HepG2 (cell line): Measurements from ENCODE around the gene SETD1A. TPM values are rescaled to one million over a fixed set of nuclear protein-coding genes. Genes with fewer than 3 reads are reported as not detected.
A peak's percentile ranks its signal among the peaks of the same experiment; 100 is the strongest.

Experiments
- ATAC-seq: fragments of 200-7000 bp; cut with Tn5 transposase; 3 replicates; pipeline ENCODE4 v1.9.1; 2020; ENCODE audit warnings: mild to moderate bottlenecking, moderate library complexity
- BruUV-seq: library from RNA; stranded (reverse); fragments of 400-500 nt; replicated peaks from 2 replicates; lab custom pipeline; 2021; lab: Mats Ljungman, UMichigan
- CTCF ChIA-PET: fragments of 300-600 bp; formaldehyde crosslinking; extraction: SDS; loops from one replicate; lab custom pipeline; 2021; ENCODE audit warnings: low total read pairs, inconsistent platforms, low intra/inter-chr PET ratio; lab: Yijun Ruan, JAX
- POLR2A ChIA-PET: fragments of 350-600 bp; sonication (Branson Sonifier 250); formaldehyde crosslinking; loops from one replicate; lab custom pipeline; 2020; ENCODE audit warnings: antibody characterized with exemption, inconsistent platforms; lab: Yijun Ruan, JAX
- DNase-seq: peaks from one replicate; pipeline ENCODE4 v3.0.0-alpha.2; 2015; ENCODE audit warnings: low spot score
- FAIRE-seq: peaks from 3 replicates; lab custom pipeline; 2011; peaks lifted over from hg19 to GRCh38; lab: Jason Lieb, UNC
- H2AFZ ChIP-seq: one replicate; pipeline ENCODE4 v1.6.1; 2011; ENCODE audit warnings: low read length, inconsistent platforms
- H3K27ac ChIP-seq: fragments of 300-600 bp; 3 replicates; pipeline ENCODE4 v1.8.0; 2011; ENCODE audit warnings: mixed run types, mild to moderate bottlenecking, mixed read lengths, low read length, inconsistent platforms; ENCODE audit not compliant: insufficient read depth; ENCODE audit errors: extremely low read length
- H3K27me3 ChIP-seq, 2 experiments: fragments of 200-600 bp in 1 of 2; 2 replicates in 1 of 2; 3 replicates in 1 of 2; pipeline versions ENCODE4 v1.6.0 to v1.8.0; 2011; ENCODE audit warnings: low read length in 2 of 2, mild to moderate bottlenecking in 2 of 2, moderate library complexity in 2 of 2, inconsistent platforms in 1 of 2; ENCODE audit not compliant: insufficient read depth in 2 of 2, control insufficient read depth in 1 of 2
- H3K36me3 ChIP-seq, 2 experiments: fragments of 200-600 bp in 1 of 2; replicated peaks in 1 of 2; 2 replicates in 1 of 2; 3 replicates in 1 of 2; pipeline versions ENCODE4 v1.5.1 to v1.8.0; 2011; ENCODE audit warnings: low read length in 2 of 2, inconsistent platforms in 1 of 2; ENCODE audit not compliant: insufficient read depth in 2 of 2, control insufficient read depth in 1 of 2
- H3K4me1 ChIP-seq: 2 replicates; pipeline ENCODE4 v1.5.1; 2012; ENCODE audit warnings: low read length, inconsistent platforms; ENCODE audit not compliant: insufficient read depth
- H3K4me2 ChIP-seq: 2 replicates; pipeline ENCODE4 v1.6.0; 2011; ENCODE audit warnings: low read depth, low read length, inconsistent platforms
- H3K4me3 ChIP-seq, 3 experiments: fragments of 200-600 bp in 1 of 3; sonication (generic), shearing (Covaris generic) in 1 of 3; replicated peaks in 1 of 3; 2 replicates each; pipeline ENCODE4 v1.5.1; 2011 to 2016; ENCODE audit warnings: low read length in 3 of 3, inconsistent platforms in 2 of 3, low read depth in 2 of 3, mild to moderate bottlenecking in 2 of 3, control low read depth in 1 of 3, mixed read lengths in 1 of 3; ENCODE audit not compliant: insufficient read depth in 1 of 3
- H3K79me2 ChIP-seq: one replicate; pipeline ENCODE4 v1.6.1; 2011; ENCODE audit warnings: low read length, inconsistent platforms; ENCODE audit not compliant: insufficient read depth
- H3K9ac ChIP-seq: 2 replicates; pipeline ENCODE4 v1.6.0; 2011; ENCODE audit warnings: mild to moderate bottlenecking, low read depth, low read length, inconsistent platforms; ENCODE audit not compliant: insufficient read depth
- H3K9me3 ChIP-seq: 2 replicates; pipeline ENCODE4 v1.5.1; 2012; ENCODE audit warnings: mild to moderate bottlenecking, low read length
- H4K20me1 ChIP-seq: 2 replicates; pipeline ENCODE4 v1.6.0; 2011; ENCODE audit warnings: inconsistent platforms, mild to moderate bottlenecking, low read length, moderate library complexity; ENCODE audit not compliant: insufficient read depth
- CBX1 ChIP-seq: IDR thresholded peaks from one replicate; pipeline ENCODE4 v1.6.1; 2016; ENCODE audit warnings: antibody characterized with exemption, low read depth
- HOXD1 ChIP-seq: sonication (generic); formaldehyde crosslinking; IDR thresholded peaks from 2 replicates; pipeline ENCODE4 v1.5.0; 2020; ENCODE audit warnings: missing genetic modification reagents
- JUNB ChIP-seq: sonication (generic); formaldehyde crosslinking; IDR thresholded peaks from 2 replicates; pipeline ENCODE4 v1.8.0; 2022; ENCODE audit warnings: missing genetic modification reagents, mild to moderate bottlenecking, borderline replicate concordance
- NONO ChIP-seq, 2 experiments: fragments of 450-650 bp in 1 of 2; sonication (generic) in 1 of 2; formaldehyde crosslinking in 1 of 2; IDR thresholded peaks in 1 of 2; conservative IDR thresholded peaks in 1 of 2; 2 replicates each; pipeline versions ENCODE4 v1.6.1 to v1.8.0; 2017 to 2022; ENCODE audit warnings: mild to moderate bottlenecking in 1 of 2, missing genetic modification reagents in 1 of 2, moderate library complexity in 1 of 2
- ZFX ChIP-seq: sonication (generic); formaldehyde crosslinking; IDR thresholded peaks from 2 replicates; pipeline ENCODE4 v1.4.0; 2020; ENCODE audit warnings: mild to moderate bottlenecking, low read depth, missing genetic modification reagents, moderate library complexity
- ZMYM3 ChIP-seq: sonication (generic); formaldehyde crosslinking; IDR thresholded peaks from 2 replicates; pipeline ENCODE4 v1.5.1; 2020; ENCODE audit warnings: mild to moderate bottlenecking, missing genetic modification reagents
- ZNF121 ChIP-seq: sonication (generic); formaldehyde crosslinking; IDR thresholded peaks from 2 replicates; pipeline ENCODE4 v1.5.0; 2020; ENCODE audit warnings: mild to moderate bottlenecking, missing genetic modification reagents
- ZNF251 ChIP-seq: sonication (generic); formaldehyde crosslinking; IDR thresholded peaks from 2 replicates; pipeline ENCODE4 v1.9.0; 2021; ENCODE audit warnings: mild to moderate bottlenecking, missing genetic modification reagents
- ZNF589 ChIP-seq: sonication (generic); formaldehyde crosslinking; conservative IDR thresholded peaks from 2 replicates; pipeline ENCODE4 v1.8.0; 2022; ENCODE audit warnings: mild to moderate bottlenecking, moderate library complexity, missing genetic modification reagents
- ZNF768 ChIP-seq: sonication (generic); formaldehyde crosslinking; IDR thresholded peaks from 2 replicates; pipeline ENCODE4 v1.4.0; 2020; ENCODE audit warnings: missing genetic modification reagents
- WGBS: methylation state at CpG from one replicate; pipeline ENCODE4 v1.1.6; 2017; ENCODE audit warnings: low lambda C conversion rate; 5-methylcytosine and 5-hydroxymethylcytosine counted together
- in situ Hi-C: cut with HindIII; loops from 2 replicates; pipeline ENCODE4 v1.10.0; 2017; ENCODE audit warnings: low pct_unique_long_range_greater_than_20kb; ENCODE audit not compliant: extremely low pct_ligation_motif_present
- intact Hi-C: fragments of 100-400 bp; cut with micrococcal nuclease; formaldehyde crosslinking; loops from one replicate; pipeline ENCODE4 v1.10.0; 2022; ENCODE audit not compliant: unreplicated experiment
- polyA plus RNA-seq, 8 experiments: library from polyadenylated mRNA; depleted of rRNA in 3 of 8; stranded (reverse) in 7 of 8; unstranded in 1 of 8; fragments of >200 nt; fragmentation: Illumina TruSeq in 4 of 8; extraction: Trizol in 4 of 8; gene quantifications; 2 replicates each; pipeline versions ENCODE4 v1.2.1 to v1.2.3, GENCODE V29; 2011 to 2016; ENCODE audit warnings: low read depth in 4 of 8, missing spikeins in 1 of 8, mixed read lengths in 1 of 8; ENCODE audit not compliant: insufficient read depth in 1 of 8
- total RNA-seq, 5 experiments: library from RNA; depleted of rRNA; stranded (reverse); fragments of >200 nt; fragmentation: Illumina TruSeq; extraction: Trizol; gene quantifications; 2 replicates each; pipeline ENCODE4 v1.2.3, GENCODE V29; 2016; ENCODE audit warnings: low read depth in 1 of 5
- TF ChIP-seq, protein P1 (sequence below): sonication (generic); formaldehyde crosslinking; IDR thresholded peaks from 2 replicates; pipeline ENCODE4 v1.5.1; 2020; ENCODE audit warnings: mild to moderate bottlenecking, missing genetic modification reagents, moderate library complexity

SETD1A gene
- total and polyA plus RNA-seq, 2 of the 13 experiments (the other 11 are each of a cell fraction or from before 2014, with no cell fraction given) = 3.8 to 5.6 TPM

DNA sequence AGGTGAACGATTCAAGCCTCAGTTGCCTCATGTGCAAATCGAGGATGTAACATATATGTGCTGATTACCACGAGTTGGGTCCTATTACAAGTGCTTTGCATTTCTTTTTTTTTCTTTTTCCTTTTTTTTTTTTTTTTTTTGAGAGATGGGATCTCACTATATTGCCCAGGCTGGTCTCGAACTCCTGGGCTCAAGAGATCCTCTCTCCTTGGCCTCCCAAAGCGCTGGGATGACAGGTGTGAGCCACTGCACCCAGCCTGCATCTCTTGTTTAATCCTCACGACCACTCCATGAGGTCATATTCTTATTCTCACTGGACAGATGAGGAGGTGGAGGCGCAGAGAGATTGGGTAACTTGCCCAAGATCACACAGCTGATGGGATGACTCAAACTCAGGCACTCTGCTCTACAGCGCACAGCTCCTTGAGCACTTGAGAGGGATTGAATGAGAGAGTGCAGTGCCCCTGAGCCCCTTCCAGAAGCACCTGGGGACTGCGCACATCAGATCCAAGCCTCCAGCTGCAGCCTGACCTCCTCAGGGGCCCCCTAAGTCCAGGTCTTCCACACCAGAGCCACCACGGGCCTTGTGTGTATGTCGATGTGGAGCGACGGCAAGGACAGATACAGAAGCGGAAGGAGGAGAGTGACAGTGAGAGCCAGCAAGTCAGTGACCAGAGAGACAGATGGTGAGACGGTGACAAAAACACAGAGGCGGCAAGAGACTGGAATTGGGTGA, 48.0 kb downstream of the SETD1A start:
- Histone ChIP-seq H3K4me1 (peaks cover 76% of the 10 kb centered on the region), H3K36me3 (no peaks in the 10 kb centered on the region), H3K9me3 (no peaks in the 10 kb centered on the region), H3K9ac (no peak overlapping the region), H3K4me2 (peak overlapping the region; percentile 45; the same call in 1 of the 2 replicates), H3K27ac (no peak overlapping the region), H4K20me1 (no peaks in the 10 kb centered on the region), H2AFZ (no peak overlapping the region), H3K27me3 (peaks cover 6 to 14% of the 10 kb centered on the region in 2 experiments), H3K79me2 (no peaks in the 10 kb centered on the region), H3K4me3 (peak overlapping the region in 1 of 3 experiments; percentile 31; a peak in 1 of 6 replicates)
- BruUV-seq = no TSS peak
- in situ Hi-C loops = no loop called here
- POLR2A ChIA-PET = interaction anchor here (1.9 kb wide), 1 partner anchor 9 kb away, joined by 5 read pairs; no protein-coding TSS in a partner anchor
- TF ChIP-seq ZNF251 (no peak), ZNF768 (CRISPR knock-in tag) (peak; percentile 95), ZFX (0 out of 2 replicates have a peak, but pooled peaks have one; percentile 17), ZNF589 (CRISPR knock-in tag) (no peak), JUNB (CRISPR knock-in tag) (0 out of 2 replicates have a peak, but pooled peaks have one; percentile 53), ZMYM3 (CRISPR knock-in tag) (peak; percentile 74), NONO (IDR thresholded peaks at IDR 0.05) (no peak), NONO (CRISPR knock-in tag; conservative IDR thresholded peaks at IDR 0.05) (peak; percentile 36; the same call in 1 of the 2 replicates), ZNF121 (peak; percentile 85), HOXD1 (CRISPR knock-in tag) (no peak), CBX1 (no peak)
- TF ChIP-seq, protein P1, sequence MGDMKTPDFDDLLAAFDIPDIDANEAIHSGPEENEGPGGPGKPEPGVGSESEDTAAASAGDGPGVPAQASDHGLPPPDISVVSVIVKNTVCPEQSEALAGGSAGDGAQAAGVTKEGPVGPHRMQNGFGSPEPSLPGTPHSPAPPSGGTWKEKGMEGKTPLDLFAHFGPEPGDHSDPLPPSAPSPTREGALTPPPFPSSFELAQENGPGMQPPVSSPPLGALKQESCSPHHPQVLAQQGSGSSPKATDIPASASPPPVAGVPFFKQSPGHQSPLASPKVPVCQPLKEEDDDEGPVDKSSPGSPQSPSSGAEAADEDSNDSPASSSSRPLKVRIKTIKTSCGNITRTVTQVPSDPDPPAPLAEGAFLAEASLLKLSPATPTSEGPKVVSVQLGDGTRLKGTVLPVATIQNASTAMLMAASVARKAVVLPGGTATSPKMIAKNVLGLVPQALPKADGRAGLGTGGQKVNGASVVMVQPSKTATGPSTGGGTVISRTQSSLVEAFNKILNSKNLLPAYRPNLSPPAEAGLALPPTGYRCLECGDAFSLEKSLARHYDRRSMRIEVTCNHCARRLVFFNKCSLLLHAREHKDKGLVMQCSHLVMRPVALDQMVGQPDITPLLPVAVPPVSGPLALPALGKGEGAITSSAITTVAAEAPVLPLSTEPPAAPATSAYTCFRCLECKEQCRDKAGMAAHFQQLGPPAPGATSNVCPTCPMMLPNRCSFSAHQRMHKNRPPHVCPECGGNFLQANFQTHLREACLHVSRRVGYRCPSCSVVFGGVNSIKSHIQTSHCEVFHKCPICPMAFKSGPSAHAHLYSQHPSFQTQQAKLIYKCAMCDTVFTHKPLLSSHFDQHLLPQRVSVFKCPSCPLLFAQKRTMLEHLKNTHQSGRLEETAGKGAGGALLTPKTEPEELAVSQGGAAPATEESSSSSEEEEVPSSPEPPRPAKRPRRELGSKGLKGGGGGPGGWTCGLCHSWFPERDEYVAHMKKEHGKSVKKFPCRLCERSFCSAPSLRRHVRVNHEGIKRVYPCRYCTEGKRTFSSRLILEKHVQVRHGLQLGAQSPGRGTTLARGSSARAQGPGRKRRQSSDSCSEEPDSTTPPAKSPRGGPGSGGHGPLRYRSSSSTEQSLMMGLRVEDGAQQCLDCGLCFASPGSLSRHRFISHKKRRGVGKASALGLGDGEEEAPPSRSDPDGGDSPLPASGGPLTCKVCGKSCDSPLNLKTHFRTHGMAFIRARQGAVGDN (CRISPR knock-in tag) = 0 out of 2 replicates have a peak, but pooled peaks have one; percentile 6
- ATAC-seq (no peak), DNase-seq (no peak), FAIRE-seq (no peak)
- WGBS = 27% methylated on average over 16 of the region's 16 CpGs
- CTCF ChIA-PET = no interaction called here
- intact Hi-C loops = no loop called here
